Sigmoid colon (tissue), 7 donors: ENCODE data around the gene TSPAN3. TPM values are rescaled to one million over a fixed set of nuclear protein-coding genes. Genes with fewer than 3 reads are reported as not detected.

Experiments used
- DNase-seq: peaks from one replicate; pipeline ENCODE4 v3.0.0-alpha.2; 2019
- H3K27ac ChIP-seq, 4 donors: fragments of 200-600 bp; sonication (generic); one replicate each; pipeline ENCODE4 v1.5.1; 2016 to 2019; ENCODE audit warnings: mild to moderate bottlenecking in 1 of 4
- H3K27me3 ChIP-seq, 3 donors: fragments of 200-600 bp; sonication (generic); one replicate each; pipeline ENCODE4 v1.5.1; 2019; ENCODE audit warnings: mild to moderate bottlenecking in 1 of 3
- H3K36me3 ChIP-seq, 4 donors: fragments of 200-600 bp; sonication (generic); one replicate each; pipeline ENCODE4 v1.5.1; 2016 to 2019
- H3K4me1 ChIP-seq, 4 donors: fragments of 200-600 bp; sonication (generic); one replicate each; pipeline ENCODE4 v1.5.1; 2017 to 2019
- H3K4me3 ChIP-seq, 4 donors: fragments of 200-600 bp; sonication (generic); one replicate each; pipeline ENCODE4 v1.5.1; 2017 to 2019; ENCODE audit warnings: mild to moderate bottlenecking in 2 of 4, moderate library complexity in 1 of 4
- H3K9me3 ChIP-seq, 4 donors: fragments of 200-600 bp in 3 of 4; sonication (generic) in 3 of 4; one replicate each; pipeline versions ENCODE4 v1.5.1 to v1.6.1; 2013 to 2019
- EP300 ChIP-seq, 4 donors: sonication (generic); formaldehyde crosslinking; IDR thresholded peaks; one replicate each; pipeline ENCODE4 v1.6.1; 2017; ENCODE audit warnings: antibody characterized with exemption in 4 of 4
- POLR2A ChIP-seq, 2 donors: fragments of 450-650 bp; IDR thresholded peaks; one replicate each; pipeline ENCODE4 v1.6.1; 2016; ENCODE audit warnings: antibody characterized with exemption in 2 of 2, mild to moderate bottlenecking in 2 of 2, moderate library complexity in 2 of 2
- POLR2AphosphoS5 ChIP-seq, 4 donors: sonication (generic); formaldehyde crosslinking; IDR thresholded peaks; one replicate each; pipeline ENCODE4 v1.6.1; 2017; ENCODE audit warnings: antibody characterized with exemption in 4 of 4
- WGBS, 2 donors: extraction: QIAGEN DNeasy Blood & Tissue Kit; methylation state at CpG; one replicate each; pipeline ENCODE4 v1.1.7; 2013; 5-methylcytosine and 5-hydroxymethylcytosine counted together
- intact Hi-C: fragments of 100-400 bp; cut with DNase I; formaldehyde crosslinking; loops from one replicate; pipeline ENCODE4 v1.15.1; 2023
- polyA plus RNA-seq, 3 donors: library from polyadenylated mRNA; stranded (reverse); fragments of 200-250 nt; gene quantifications; one replicate each; pipeline ENCODE4 v1.2.3, GENCODE V29; 2013
- total RNA-seq, 4 donors: library from RNA; depleted of rRNA; stranded (reverse); fragments of >200 nt; gene quantifications; one replicate each; pipeline ENCODE4 v1.1.0, GENCODE V29; 2016
- TF ChIP-seq, protein P1 (sequence below), 4 experiments: fragments of 450-650 bp in 3 of 4; fragments of 200-600 bp in 1 of 4; IDR thresholded peaks; one replicate each; pipeline ENCODE4 v1.5.1; 2016 to 2019; ENCODE audit warnings: antibody characterized with exemption in 4 of 4, mild to moderate bottlenecking in 3 of 4, moderate library complexity in 2 of 4
- donor health status: healthy with polysubstance abuse.
- donor health status: Bipolar disorder and iron deficiency.
- donor health status: healthy.

The TSPAN3 gene
- total and polyA plus RNA-seq, 7 donors, result 129 to 402 (median 166) TPM

DNA sequence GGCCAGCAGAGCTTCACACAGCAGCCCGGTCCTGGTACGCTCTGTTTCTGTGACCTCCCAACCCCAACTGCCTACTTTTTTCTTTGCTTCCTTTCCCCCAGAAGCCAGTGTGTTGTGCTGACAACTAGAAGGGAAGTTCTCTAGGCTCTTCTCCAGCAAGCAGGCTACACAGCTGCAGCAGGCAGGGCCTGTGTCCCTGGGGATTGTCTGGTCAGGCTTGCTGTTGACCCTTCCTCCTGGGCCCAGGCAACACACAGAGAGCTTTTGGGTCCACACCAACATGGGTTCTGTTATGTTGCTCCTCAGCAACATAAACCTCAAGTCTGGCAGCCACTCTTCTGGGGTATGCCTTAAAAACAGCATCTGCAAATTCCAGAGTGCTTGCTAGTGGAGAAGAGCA, 36.2 kb upstream of the TSPAN3 start:
- intact Hi-C loops, result no loop called here
- H3K27ac ChIP-seq, result peak overlapping the region in 3 of 4 donors; percentile 14 to 45 (median 30)
- WGBS, 2 donors, result 83 to 92% methylated on average over 2 of the region's 2 CpGs
- H3K36me3 ChIP-seq, result no peaks in the 10 kb centered on the region
- H3K9me3 ChIP-seq, result no peaks in the 10 kb centered on the region
- TF ChIP-seq POLR2A (IDR thresholded peaks at IDR 0.05), result no peak
- DNase-seq, result peak; percentile 74
- no peak overlapping the region for H3K4me3 ChIP-seq
- H3K4me1 ChIP-seq, result peaks cover 0 to 16% (median 8%) of the 10 kb centered on the region in 4 donors
- H3K27me3 ChIP-seq, result no peaks in the 10 kb centered on the region

DNA sequence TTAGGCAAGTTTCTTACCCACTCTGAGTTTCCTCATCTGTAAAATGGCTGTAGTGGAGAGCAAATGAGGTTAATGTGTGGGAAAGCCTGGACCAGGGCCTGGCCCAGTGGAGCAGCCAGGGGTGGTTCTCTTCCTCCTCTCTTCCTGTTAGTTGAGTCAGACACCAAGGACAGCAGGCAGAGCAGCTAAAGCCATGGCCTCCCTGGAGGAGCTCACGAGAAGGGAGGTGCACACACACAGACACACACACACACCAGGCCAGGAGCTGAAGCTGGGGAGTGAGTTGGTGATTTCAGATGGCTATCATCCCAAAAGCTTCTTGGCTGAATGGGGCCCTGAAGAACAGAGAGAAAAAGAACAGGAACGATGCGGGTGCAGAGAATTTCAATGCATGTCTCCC, 33.2 kb upstream of the TSPAN3 start:
- Histone ChIP-seq H3K9me3 (no peaks in the 10 kb centered on the region), H3K27ac (no peak overlapping the region), H3K4me3 (no peak overlapping the region), H3K36me3 (no peaks in the 10 kb centered on the region), H3K27me3 (no peaks in the 10 kb centered on the region), H3K4me1 (peaks cover 0 to 16% (median 8%) of the 10 kb centered on the region in 4 donors)
- TF ChIP-seq EP300 (IDR thresholded peaks at IDR 0.05) (no peak), POLR2A (IDR thresholded peaks at IDR 0.05) (no peak), POLR2AphosphoS5 (IDR thresholded peaks at IDR 0.05) (no peak)
- TF ChIP-seq, protein P1, sequence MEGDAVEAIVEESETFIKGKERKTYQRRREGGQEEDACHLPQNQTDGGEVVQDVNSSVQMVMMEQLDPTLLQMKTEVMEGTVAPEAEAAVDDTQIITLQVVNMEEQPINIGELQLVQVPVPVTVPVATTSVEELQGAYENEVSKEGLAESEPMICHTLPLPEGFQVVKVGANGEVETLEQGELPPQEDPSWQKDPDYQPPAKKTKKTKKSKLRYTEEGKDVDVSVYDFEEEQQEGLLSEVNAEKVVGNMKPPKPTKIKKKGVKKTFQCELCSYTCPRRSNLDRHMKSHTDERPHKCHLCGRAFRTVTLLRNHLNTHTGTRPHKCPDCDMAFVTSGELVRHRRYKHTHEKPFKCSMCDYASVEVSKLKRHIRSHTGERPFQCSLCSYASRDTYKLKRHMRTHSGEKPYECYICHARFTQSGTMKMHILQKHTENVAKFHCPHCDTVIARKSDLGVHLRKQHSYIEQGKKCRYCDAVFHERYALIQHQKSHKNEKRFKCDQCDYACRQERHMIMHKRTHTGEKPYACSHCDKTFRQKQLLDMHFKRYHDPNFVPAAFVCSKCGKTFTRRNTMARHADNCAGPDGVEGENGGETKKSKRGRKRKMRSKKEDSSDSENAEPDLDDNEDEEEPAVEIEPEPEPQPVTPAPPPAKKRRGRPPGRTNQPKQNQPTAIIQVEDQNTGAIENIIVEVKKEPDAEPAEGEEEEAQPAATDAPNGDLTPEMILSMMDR (IDR thresholded peaks at IDR 0.05), result no peak
- 87 to 93% methylated on average over 3 of the region's 3 CpGs for WGBS, 2 donors
- DNase-seq, result no peak
- intact Hi-C loops, result no loop called here

DNA sequence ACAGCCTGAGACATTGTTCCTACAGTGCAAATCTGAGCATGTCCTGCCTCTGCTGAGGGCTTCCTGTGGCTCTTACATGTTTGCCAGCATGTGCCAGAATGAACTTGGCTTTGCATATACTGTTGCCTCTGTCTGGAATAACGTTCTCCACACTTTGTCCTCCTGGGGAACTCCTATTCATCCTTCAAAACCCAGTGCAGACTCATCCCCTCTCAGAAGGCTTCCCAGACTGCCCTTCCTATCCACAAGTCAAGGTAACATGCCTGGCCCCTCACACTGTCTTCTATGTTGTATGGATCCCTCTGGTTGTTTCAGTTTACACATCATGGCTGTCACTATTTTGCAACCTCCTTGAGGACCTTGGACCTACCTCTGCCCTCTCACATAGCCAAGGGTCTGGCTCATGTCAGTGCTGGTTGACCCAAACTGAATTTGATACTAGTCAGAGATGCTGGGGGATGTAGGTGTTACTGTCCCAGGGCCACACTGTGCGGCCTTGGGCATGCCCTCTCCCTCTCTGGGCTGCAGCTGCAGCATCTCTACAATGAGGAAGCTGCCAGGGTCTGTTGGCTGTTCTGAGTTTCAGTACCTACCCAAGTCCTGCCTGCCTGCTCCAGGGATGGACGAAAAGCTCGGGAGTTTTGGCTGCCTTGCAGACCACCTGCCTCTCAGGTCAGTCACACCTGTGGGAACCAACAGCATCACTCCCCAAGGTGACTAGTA, 29.0 kb upstream of the TSPAN3 start:
- WGBS, 2 donors, result 84 to 89% methylated on average over 4 of the region's 4 CpGs
- DNase-seq, result no peak
- Histone ChIP-seq H3K36me3 (no peaks in the 10 kb centered on the region), H3K9me3 (no peaks in the 10 kb centered on the region), H3K4me1 (no peaks in the 10 kb centered on the region), H3K4me3 (no peak overlapping the region), H3K27ac (no peak overlapping the region), H3K27me3 (no peaks in the 10 kb centered on the region)
- TF ChIP-seq POLR2AphosphoS5 (IDR thresholded peaks at IDR 0.05), result no peak
- TF ChIP-seq, protein P1 (IDR thresholded peaks at IDR 0.05), result no peak
- TF ChIP-seq EP300 (IDR thresholded peaks at IDR 0.05), result no peak
- no peak for TF ChIP-seq POLR2A (IDR thresholded peaks at IDR 0.05)
- intact Hi-C loops, result no loop called here

DNA sequence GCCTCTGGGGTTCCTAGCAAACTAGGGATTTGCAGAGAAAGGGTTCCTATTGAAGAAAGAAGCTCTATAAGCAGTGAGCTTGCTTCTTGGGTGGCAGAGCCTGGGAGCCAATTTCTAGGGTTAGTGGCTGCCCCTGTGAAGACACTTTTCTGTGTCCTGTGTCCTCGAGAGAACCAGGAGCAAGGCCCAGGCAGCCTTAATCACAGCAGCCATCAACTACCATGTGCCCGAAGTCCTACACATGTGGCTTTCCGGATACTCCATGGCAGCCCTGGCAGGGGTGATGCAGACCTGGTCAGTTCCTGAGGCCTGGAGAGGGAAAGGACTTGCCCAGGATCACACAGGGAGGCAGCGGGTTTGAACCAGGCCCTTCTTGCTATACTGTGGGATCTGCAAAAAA, 27.7 kb upstream of the TSPAN3 start:
- Histone ChIP-seq H3K4me1 (no peaks in the 10 kb centered on the region), H3K4me3 (no peak overlapping the region), H3K27ac (no peak overlapping the region), H3K36me3 (no peaks in the 10 kb centered on the region), H3K9me3 (no peaks in the 10 kb centered on the region), H3K27me3 (no peaks in the 10 kb centered on the region)
- no peak for TF ChIP-seq EP300 (IDR thresholded peaks at IDR 0.05)
- no peak for TF ChIP-seq POLR2AphosphoS5 (IDR thresholded peaks at IDR 0.05)
- TF ChIP-seq, protein P1 (IDR thresholded peaks at IDR 0.05), result no peak
- TF ChIP-seq POLR2A (IDR thresholded peaks at IDR 0.05), result no peak
- no peak for DNase-seq
- intact Hi-C loops, result no loop called here
- WGBS, 2 donors, result 95 to 97% methylated on average over 4 of the region's 4 CpGs

DNA sequence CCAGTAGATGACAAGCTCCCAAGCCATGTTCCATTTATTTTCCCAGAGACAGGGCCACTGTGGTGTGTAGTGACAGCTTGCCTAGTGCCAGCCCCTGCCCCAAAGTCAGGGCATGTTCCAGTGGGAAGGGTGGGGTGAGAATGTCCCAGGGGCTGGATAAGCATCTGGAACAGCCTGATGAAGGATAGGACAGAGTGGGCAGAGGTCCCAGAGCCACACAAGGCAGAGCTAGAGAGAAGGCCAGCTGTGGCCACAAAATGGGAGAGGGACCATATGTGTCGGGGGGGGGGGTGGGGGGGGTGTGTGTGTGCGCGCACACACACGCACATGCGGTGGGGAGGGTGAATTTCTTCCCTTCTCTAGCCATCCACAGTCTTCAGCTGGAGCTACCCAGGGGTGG, 27.0 kb upstream of the TSPAN3 start:
- DNase-seq, result no peak
- WGBS, 2 donors, result 89 to 93% methylated on average over 5 of the region's 5 CpGs
- intact Hi-C loops, result no loop called here
- no peak for TF ChIP-seq POLR2AphosphoS5 (IDR thresholded peaks at IDR 0.05)
- no peak for TF ChIP-seq EP300 (IDR thresholded peaks at IDR 0.05)
- TF ChIP-seq POLR2A (IDR thresholded peaks at IDR 0.05), result no peak
- TF ChIP-seq, protein P1 (IDR thresholded peaks at IDR 0.05), result no peak
- H3K4me1 ChIP-seq, result no peaks in the 10 kb centered on the region
- H3K9me3 ChIP-seq, result no peaks in the 10 kb centered on the region
- H3K36me3 ChIP-seq, result no peaks in the 10 kb centered on the region
- no peak overlapping the region for H3K27ac ChIP-seq
- H3K4me3 ChIP-seq, result no peak overlapping the region
- H3K27me3 ChIP-seq, result no peaks in the 10 kb centered on the region
